Lower leg skin (tissue), 4 donors: ENCODE measurements around the gene DZANK1. TPM values are rescaled to one million over a fixed set of nuclear protein-coding genes. Genes with fewer than 3 reads are reported as not detected.

Experiments used
- DNase-seq, 2 donors: peaks; one replicate each; pipeline ENCODE4 v3.0.0-alpha.2; 2019; ENCODE audit warnings: low spot score in 2 of 2
- H3K4me3 ChIP-seq: fragments of 200-600 bp; sonication (generic); 2 replicates; pipeline ENCODE4 v1.5.1; 2017; ENCODE audit warnings: mild to moderate bottlenecking, low read depth; ENCODE audit not compliant: poor library complexity, severe bottlenecking
- CTCF ChIP-seq, 3 donors: fragments of 450-650 bp; IDR thresholded peaks; one replicate each; pipeline ENCODE4 v1.5.1; 2016; ENCODE audit warnings: antibody characterized with exemption in 3 of 3, mild to moderate bottlenecking in 3 of 3, moderate library complexity in 2 of 3
- POLR2A ChIP-seq, 2 donors: fragments of 450-650 bp; IDR thresholded peaks; one replicate each; pipeline ENCODE4 v1.6.1; 2016 to 2017; ENCODE audit warnings: antibody characterized with exemption in 2 of 2, mild to moderate bottlenecking in 1 of 2, moderate library complexity in 1 of 2
- WGBS, 2 donors: methylation state at CpG; one replicate each; pipeline ENCODE4 v1.1.5; 2018; 5-methylcytosine and 5-hydroxymethylcytosine counted together
- intact Hi-C: fragments of 100-400 bp; cut with DNase I; formaldehyde crosslinking; loops from one replicate; pipeline ENCODE4 v1.15.0; 2023; ENCODE audit warnings: low total_unique reads
- total RNA-seq, 4 donors: library from RNA; depleted of rRNA; stranded (reverse); fragments of >200 nt; gene quantifications; one replicate each; pipeline ENCODE4 v1.1.0, GENCODE V29; 2016

The DZANK1 gene
- total RNA-seq, 4 donors from 2014 or later: 0.53 to 6.1 (median 4.3) TPM

GRCh38 chr20:18372296-18372695 is 94.5 kb downstream of the DZANK1 start:
- H3K4me3 ChIP-seq: no peak overlapping the region
- TF ChIP-seq CTCF (IDR thresholded peaks at IDR 0.05) (no peak), POLR2A (IDR thresholded peaks at IDR 0.05) (no peak)
- DNase-seq: no peak
- intact Hi-C loops: no loop called here
- WGBS, 2 donors: 29 to 35% methylated on average over 1 of the region's 1 CpG

GRCh38 chr20:18364768-18365167 is 102.1 kb downstream of the DZANK1 start:
- no peak for DNase-seq
- H3K4me3 ChIP-seq: no peak overlapping the region
- WGBS, 2 donors: 94 to 95% methylated on average over 2 of the region's 2 CpGs
- TF ChIP-seq POLR2A (IDR thresholded peaks at IDR 0.05): no peak
- TF ChIP-seq CTCF (IDR thresholded peaks at IDR 0.05): no peak
- intact Hi-C loops: no loop called here

- TF ChIP-seq POLR2A (IDR thresholded peaks at IDR 0.05) (no peak), CTCF (IDR thresholded peaks at IDR 0.05) (no peak)
- 93 to 100% methylated on average over 2 of the region's 2 CpGs for WGBS, 2 donors
- intact Hi-C loops: no loop called here
- no peak overlapping the region for H3K4me3 ChIP-seq
- DNase-seq: no peak
These were observed 103.1 kb downstream of the DZANK1 start for GRCh38 chr20:18363708-18364107.

GRCh38 chr20:18362916-18363315 is 103.9 kb downstream of the DZANK1 start:
- H3K4me3 ChIP-seq: no peak overlapping the region
- intact Hi-C loops: no loop called here
- DNase-seq: no peak
- 90 to 93% methylated on average over 13 of the region's 13 CpGs for WGBS, 2 donors
- TF ChIP-seq CTCF (IDR thresholded peaks at IDR 0.05): no peak

- 94% methylated on average over 1 of the region's 1 CpG for WGBS, 2 donors
These were observed 105.2 kb downstream of the DZANK1 start for GRCh38 chr20:18361678-18362077.

More at GRCh38 chr20:18361678-18362077, 105.2 kb downstream of the DZANK1 start:
- H3K4me3 ChIP-seq: no peak overlapping the region
- intact Hi-C loops: no loop called here
- TF ChIP-seq POLR2A (IDR thresholded peaks at IDR 0.05): no peak
- no peak for TF ChIP-seq CTCF (IDR thresholded peaks at IDR 0.05)
- DNase-seq: no peak
